Measurements from ENCODE around the gene NDC80. TPM values are rescaled to one million over a fixed set of nuclear protein-coding genes. Genes with fewer than 3 reads are reported as not detected.

Gene NDC80
- polyA plus RNA-seq, 3 donors = 0.07 TPM; not detected in 2

DNA sequence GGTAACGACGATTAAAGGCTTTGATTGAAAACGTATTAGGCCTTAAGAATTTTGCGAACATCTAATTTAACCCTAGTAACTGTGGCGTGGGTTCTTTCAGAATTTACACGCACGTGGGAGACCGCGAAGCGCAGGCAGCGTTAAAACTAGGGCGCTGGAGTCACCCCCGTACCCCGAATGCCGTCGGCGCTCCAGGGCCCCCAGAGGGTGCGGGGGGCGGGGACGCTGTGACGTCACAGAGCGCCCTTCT, 83.5 kb downstream of the NDC80 start:
- Mint-ChIP-seq H3K27ac (peak overlapping the region; percentile 87 to 98 (median 97)), H3K9me3 (no peaks in the 10 kb centered on the region), H3K4me3 (peak overlapping the region; percentile 92 to 95), H3K4me1 (peaks cover 62% of the 10 kb centered on the region), H3K27me3 (ENCODE audit: low read depth in 3 of 3) (peaks cover 0 to 5% (median 0%) of the 10 kb centered on the region in 3 donors), H3K36me3 (peaks cover 0 to 2% of the 10 kb centered on the region in 2 donors)
- Histone ChIP-seq H3K9ac (ENCODE audit: insufficient read depth, low read length, poor library complexity, severe bottlenecking) (peak overlapping the region; percentile 97), H3K4me2 (replicated peaks; ENCODE audit: extremely low read depth, low read length, poor library complexity, severe bottlenecking) (peak overlapping the region; percentile 84), H3K27ac (ENCODE audit: low read depth in 1 of 2, low read length in 2 of 2) (peak overlapping the region; percentile 98), H4K20me1 (ENCODE audit: insufficient read depth, low read length) (peaks cover 42% of the 10 kb centered on the region), H2AFZ (ENCODE audit: insufficient read depth, low read depth, low read length, poor library complexity, severe bottlenecking) (peak overlapping the region; percentile 75), H3K4me3 (replicated peaks in 1 of 3; ENCODE audit: low read depth in 2 of 3, low read length in 3 of 3) (peak overlapping the region; percentile 66 to 87 (median 86)), H3K27me3 (ENCODE audit: control insufficient read depth in 2 of 2, insufficient read depth in 2 of 2, low read length in 2 of 2) (no peaks in the 10 kb centered on the region), H3K9me3 (replicated peaks in 1 of 2; ENCODE audit: control insufficient read depth in 1 of 2, insufficient read depth in 1 of 2, low read length in 2 of 2) (no peaks in the 10 kb centered on the region), H3K36me3 (replicated peaks in 1 of 2; ENCODE audit: control insufficient read depth in 1 of 2, insufficient read depth in 2 of 2, low read length in 2 of 2) (no peaks in the 10 kb centered on the region), H3K79me2 (ENCODE audit: insufficient read depth, low read length) (peaks cover 56% of the 10 kb centered on the region), H3K4me1 (ENCODE audit: control insufficient read depth in 1 of 2, insufficient read depth in 2 of 2, low read length in 2 of 2) (peaks cover 65 to 78% of the 10 kb centered on the region in 2 donors)
- DNase-seq = no peak
- TF ChIP-seq, protein P1, sequence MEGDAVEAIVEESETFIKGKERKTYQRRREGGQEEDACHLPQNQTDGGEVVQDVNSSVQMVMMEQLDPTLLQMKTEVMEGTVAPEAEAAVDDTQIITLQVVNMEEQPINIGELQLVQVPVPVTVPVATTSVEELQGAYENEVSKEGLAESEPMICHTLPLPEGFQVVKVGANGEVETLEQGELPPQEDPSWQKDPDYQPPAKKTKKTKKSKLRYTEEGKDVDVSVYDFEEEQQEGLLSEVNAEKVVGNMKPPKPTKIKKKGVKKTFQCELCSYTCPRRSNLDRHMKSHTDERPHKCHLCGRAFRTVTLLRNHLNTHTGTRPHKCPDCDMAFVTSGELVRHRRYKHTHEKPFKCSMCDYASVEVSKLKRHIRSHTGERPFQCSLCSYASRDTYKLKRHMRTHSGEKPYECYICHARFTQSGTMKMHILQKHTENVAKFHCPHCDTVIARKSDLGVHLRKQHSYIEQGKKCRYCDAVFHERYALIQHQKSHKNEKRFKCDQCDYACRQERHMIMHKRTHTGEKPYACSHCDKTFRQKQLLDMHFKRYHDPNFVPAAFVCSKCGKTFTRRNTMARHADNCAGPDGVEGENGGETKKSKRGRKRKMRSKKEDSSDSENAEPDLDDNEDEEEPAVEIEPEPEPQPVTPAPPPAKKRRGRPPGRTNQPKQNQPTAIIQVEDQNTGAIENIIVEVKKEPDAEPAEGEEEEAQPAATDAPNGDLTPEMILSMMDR (IDR thresholded peaks at IDR 0.05) = no peak
- intact Hi-C loops (cut with micrococcal nuclease) = loop anchor here (2.0 to 10.0 kb wide), 8 partner anchors 48 to 800 kb away; partner anchors contain the start of genes EMILIN2 (in 2 of the 2), METTL4 (in 2 of the 2), NDC80 (in 2 of the 2) and TGIF1 (in 1 of the 2)
- WGBS (ENCODE audit: insufficient coverage) = under 1% methylated on average over 22 of the region's 22 CpGs

DNA sequence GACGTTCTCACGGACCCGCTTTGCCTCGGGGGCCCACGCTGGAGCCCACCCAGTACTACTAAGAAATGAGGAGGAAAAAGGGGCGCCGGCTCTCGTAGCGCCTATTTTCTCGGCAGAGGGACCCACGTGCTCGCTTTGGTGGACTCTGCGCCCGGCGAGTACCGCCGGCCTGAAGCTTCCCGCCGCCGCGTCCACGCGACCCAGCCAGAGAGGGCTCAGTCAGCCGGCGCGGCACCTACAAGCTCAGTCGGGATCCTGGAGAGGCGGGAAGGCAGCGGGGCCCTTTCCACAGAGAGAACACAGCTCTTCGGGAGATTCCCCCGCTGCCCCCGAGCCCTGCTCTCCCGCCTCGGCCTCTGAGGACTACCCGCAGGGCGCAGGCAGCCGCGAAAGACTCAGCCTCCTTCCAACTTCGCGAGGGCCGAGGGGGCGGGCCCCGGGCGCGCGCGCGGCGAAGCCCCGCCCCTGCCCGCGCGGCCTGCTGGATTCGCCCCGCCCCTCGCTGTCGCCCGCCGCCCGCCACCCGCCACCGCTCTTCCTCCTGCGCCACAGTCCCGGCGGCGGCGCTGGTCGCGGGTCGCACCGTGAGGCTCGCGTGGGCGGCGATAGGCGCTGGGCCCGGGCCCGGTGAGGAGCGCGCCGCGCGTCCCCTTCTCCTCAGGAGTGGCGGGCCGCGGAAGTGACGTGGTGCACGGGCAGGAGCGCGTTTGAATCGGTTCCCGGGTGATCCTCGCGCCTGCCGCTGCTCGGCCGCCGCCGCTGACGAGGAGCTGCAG, 84.0 kb downstream of the NDC80 start, which contains the start of gene SMCHD1:
SMCHD1 (plus strand) TSS at position 549 of the 776 bp plus-strand sequence. CDS start 350 bp downstream, outside the sequence.
- WGBS (ENCODE audit: insufficient coverage) = under 1% methylated on average over 100 of the region's 100 CpGs
- H3K27me3 Mint-ChIP-seq (ENCODE audit: low read depth in 3 of 3) = peaks cover 0 to 5% (median 0%) of the 10 kb centered on the region in 3 donors
- Histone ChIP-seq H3K9ac (ENCODE audit: insufficient read depth, low read length, poor library complexity, severe bottlenecking) (peak within 1 kb of the TSS; percentile 97), H4K20me1 (ENCODE audit: insufficient read depth, low read length) (peaks cover 46% of the 10 kb centered on the region), H3K9me3 (replicated peaks in 1 of 2; ENCODE audit: control insufficient read depth in 1 of 2, insufficient read depth in 1 of 2, low read length in 2 of 2) (no peaks in the 10 kb centered on the region), H3K79me2 (ENCODE audit: insufficient read depth, low read length) (peaks cover 61% of the 10 kb centered on the region), H3K4me2 (replicated peaks; ENCODE audit: extremely low read depth, low read length, poor library complexity, severe bottlenecking) (peak within 1 kb of the TSS; percentile 84), H3K36me3 (replicated peaks in 1 of 2; ENCODE audit: control insufficient read depth in 1 of 2, insufficient read depth in 2 of 2, low read length in 2 of 2) (no peaks in the 10 kb centered on the region), H3K4me1 (ENCODE audit: control insufficient read depth in 1 of 2, insufficient read depth in 2 of 2, low read length in 2 of 2) (peaks cover 60 to 73% of the 10 kb centered on the region in 2 donors), H3K27ac (ENCODE audit: low read depth in 1 of 2, low read length in 2 of 2) (peak within 1 kb of the TSS; percentile 98), H2AFZ (ENCODE audit: insufficient read depth, low read depth, low read length, poor library complexity, severe bottlenecking) (peak within 1 kb of the TSS; percentile 75), H3K27me3 (ENCODE audit: control insufficient read depth in 2 of 2, insufficient read depth in 2 of 2, low read length in 2 of 2) (no peaks in the 10 kb centered on the region), H3K4me3 (replicated peaks in 1 of 3; ENCODE audit: low read depth in 2 of 3, low read length in 3 of 3) (peak within 1 kb of the TSS; percentile 78 to 100 (median 86))
- peak within 1 kb of the TSS; percentile 96 to 98 (median 97) for H3K27ac Mint-ChIP-seq
- H3K9me3 Mint-ChIP-seq = no peaks in the 10 kb centered on the region
- DNase-seq = peak; percentile 74 to 85 (median 76)
- H3K36me3 Mint-ChIP-seq = peaks cover 0 to 2% of the 10 kb centered on the region in 2 donors
- TF ChIP-seq, protein P1 (IDR thresholded peaks at IDR 0.05) = no peak
- peak within 1 kb of the TSS; percentile 95 for H3K4me3 Mint-ChIP-seq
- intact Hi-C loops (cut with micrococcal nuclease) = loop anchor here (2.0 to 10.0 kb wide), 8 partner anchors 48 to 799 kb away; partner anchors contain the start of genes EMILIN2 (in 2 of the 2), METTL4 (in 2 of the 2), NDC80 (in 2 of the 2) and TGIF1 (in 1 of the 2)
- H3K4me1 Mint-ChIP-seq = peaks cover 57% of the 10 kb centered on the region

Measured in CD14-positive monocyte (primary cell).